ENCODE results near the gene CTBP1.
"Not testable (repeated sequence)": the region's sequence is repeated elsewhere in the genome, so short reads cannot be mapped to it uniquely, and the experiment has no call there.

Gene CTBP1

DNA sequence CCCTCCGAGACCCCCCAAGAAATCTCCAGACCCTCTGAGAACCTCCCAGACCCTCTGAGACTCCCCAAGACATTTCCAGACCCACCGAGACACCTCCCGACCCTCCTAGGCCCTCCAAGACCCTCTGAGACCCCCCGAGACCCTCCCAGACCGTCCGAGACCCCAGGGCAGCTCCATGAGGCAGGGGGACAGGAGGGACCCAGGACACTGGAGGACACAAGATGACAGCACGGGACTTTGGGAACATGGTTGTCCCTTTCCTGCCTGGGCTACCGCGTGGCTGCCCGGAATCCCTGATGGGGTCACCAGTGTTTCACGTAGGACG is 10.3 kb downstream of the CTBP1 start:
- H3K4me3 ChIP-seq (ENCODE audit: low read depth, low read length), result no peak overlapping the region
- no peak for DNase-seq (ENCODE audit: low read depth)
- TF ChIP-seq POLR2A (IDR thresholded peaks at IDR 0.05; ENCODE audit: extremely low read depth, insufficient read length) (no peak), MYC (IDR thresholded peaks at IDR 0.05; ENCODE audit: low read depth, low read length) (no peak)
- TF ChIP-seq, protein P1, sequence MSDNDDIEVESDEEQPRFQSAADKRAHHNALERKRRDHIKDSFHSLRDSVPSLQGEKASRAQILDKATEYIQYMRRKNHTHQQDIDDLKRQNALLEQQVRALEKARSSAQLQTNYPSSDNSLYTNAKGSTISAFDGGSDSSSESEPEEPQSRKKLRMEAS (IDR thresholded peaks at IDR 0.05; ENCODE audit: low read depth, low read length), result no peak
- TF ChIP-seq, protein P2, sequence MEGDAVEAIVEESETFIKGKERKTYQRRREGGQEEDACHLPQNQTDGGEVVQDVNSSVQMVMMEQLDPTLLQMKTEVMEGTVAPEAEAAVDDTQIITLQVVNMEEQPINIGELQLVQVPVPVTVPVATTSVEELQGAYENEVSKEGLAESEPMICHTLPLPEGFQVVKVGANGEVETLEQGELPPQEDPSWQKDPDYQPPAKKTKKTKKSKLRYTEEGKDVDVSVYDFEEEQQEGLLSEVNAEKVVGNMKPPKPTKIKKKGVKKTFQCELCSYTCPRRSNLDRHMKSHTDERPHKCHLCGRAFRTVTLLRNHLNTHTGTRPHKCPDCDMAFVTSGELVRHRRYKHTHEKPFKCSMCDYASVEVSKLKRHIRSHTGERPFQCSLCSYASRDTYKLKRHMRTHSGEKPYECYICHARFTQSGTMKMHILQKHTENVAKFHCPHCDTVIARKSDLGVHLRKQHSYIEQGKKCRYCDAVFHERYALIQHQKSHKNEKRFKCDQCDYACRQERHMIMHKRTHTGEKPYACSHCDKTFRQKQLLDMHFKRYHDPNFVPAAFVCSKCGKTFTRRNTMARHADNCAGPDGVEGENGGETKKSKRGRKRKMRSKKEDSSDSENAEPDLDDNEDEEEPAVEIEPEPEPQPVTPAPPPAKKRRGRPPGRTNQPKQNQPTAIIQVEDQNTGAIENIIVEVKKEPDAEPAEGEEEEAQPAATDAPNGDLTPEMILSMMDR (IDR thresholded peaks at IDR 0.05; ENCODE audit: low read depth, low read length), result no peak

DNA sequence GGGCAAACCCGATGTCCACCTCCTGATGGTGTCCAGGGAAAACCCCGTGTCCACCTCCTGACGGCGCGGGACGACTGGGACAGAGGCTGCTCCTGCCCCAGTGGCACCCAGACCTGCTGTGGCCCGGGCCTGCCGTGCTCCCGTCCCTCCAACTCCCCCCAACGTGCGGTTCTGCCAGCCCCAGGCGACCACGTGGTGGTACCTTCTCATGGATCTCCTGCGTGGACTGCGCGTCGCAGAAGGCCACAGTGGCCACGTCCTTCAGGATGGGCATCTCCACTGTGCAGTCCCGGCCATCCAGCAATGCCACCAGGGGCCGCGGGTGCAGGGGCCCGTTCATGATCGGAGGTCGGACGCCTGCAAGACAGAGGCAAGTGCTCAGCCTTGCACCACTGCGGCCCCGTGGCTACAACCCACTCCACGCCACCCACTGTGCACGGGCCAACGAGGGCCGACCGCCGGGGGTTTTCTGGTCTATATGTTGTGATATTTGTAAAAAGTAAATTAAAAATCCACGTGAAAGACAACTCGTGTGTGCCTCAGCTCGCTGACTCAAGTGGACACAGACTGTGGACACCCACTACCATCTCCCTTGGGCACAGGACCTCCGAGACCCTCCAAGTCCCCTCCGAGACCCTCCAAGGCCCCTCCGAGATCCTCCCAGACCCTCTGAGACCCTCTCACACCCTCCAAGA is 10.8 kb downstream of the CTBP1 start:
- no peak overlapping the region for H3K4me3 ChIP-seq (ENCODE audit: low read depth, low read length)
- DNase-seq (ENCODE audit: low read depth), result no peak
- TF ChIP-seq, protein P2 (IDR thresholded peaks at IDR 0.05; ENCODE audit: low read depth, low read length), result no peak
- TF ChIP-seq, protein P1 (IDR thresholded peaks at IDR 0.05; ENCODE audit: low read depth, low read length), result no peak
- TF ChIP-seq MYC (IDR thresholded peaks at IDR 0.05; ENCODE audit: low read depth, low read length) (no peak), POLR2A (IDR thresholded peaks at IDR 0.05; ENCODE audit: extremely low read depth, insufficient read length) (no peak)

DNA sequence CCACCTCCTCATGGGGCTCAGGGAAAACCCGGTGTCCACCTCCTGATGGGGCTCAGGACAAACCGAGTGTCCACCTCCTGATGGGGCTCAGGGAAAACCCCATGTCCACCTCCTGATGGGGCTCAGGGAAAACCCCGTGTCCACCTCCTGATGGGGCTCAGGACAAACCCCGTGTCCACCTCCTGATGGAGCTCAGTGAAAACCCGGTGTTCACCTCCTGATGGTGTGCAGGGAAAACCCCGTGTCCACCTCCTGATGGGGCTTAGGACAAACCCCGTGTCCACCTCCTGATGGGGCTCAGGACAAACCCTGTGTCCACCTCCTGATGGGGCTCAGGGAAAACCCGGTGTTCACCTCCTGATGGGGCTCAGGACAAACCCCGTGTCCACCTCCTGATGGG is 11.7 kb downstream of the CTBP1 start:
- H3K4me3 ChIP-seq (ENCODE audit: low read depth, low read length); DNase-seq (ENCODE audit: low read depth): not testable (repeated sequence)

DNA sequence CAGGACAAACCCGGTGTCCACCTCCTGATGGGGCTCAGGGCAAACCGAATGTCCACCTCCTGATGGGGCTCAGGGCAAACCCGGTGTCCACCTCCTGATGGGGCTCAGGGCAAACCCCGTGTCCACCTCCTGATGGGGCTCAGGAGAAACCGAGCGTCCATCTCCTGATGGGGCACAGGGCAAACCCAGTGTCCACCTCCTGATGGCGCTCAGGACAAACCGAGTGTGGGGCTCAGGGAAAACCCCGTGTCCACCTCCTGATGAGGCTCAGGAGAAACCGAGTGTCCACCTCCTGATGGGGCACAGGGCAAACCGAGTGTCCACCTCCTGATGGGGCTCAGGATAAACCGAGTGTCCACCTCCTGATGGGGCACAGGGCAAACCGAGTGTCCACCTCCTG is 12.1 kb downstream of the CTBP1 start:
- DNase-seq (ENCODE audit: low read depth); H3K4me3 ChIP-seq (ENCODE audit: low read depth, low read length): not testable (repeated sequence)

DNA sequence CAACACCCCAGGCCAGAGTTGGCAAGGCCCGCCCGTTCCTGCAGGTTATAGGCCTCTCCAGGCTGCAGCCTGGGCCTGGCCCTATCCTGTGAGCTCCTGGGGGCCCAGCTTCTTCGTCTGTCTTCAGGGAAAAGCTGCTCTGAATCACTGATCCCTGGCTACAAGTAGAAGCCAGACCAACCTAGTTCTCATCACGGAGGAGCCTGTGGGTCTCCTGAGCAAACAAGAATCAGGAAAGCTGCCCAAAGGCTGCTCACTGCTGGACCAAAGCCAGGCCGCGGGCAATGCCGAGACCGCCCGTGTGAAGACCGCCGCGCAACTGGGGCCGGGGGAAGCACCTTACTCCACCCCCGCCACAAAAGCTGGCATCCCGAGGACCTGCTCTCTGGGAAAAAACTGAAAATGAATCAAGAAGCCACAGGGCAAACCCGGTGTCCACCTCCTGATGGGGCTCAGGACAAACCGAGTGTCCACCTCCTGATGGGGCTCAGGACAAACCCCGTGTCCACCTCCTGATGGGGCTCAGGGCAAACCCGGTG is 12.8 kb downstream of the CTBP1 start:
- H3K4me3 ChIP-seq (ENCODE audit: low read depth, low read length), result no peak overlapping the region
- TF ChIP-seq MYC (IDR thresholded peaks at IDR 0.05; ENCODE audit: low read depth, low read length), result no peak
- TF ChIP-seq, protein P2 (IDR thresholded peaks at IDR 0.05; ENCODE audit: low read depth, low read length), result no peak
- DNase-seq (ENCODE audit: low read depth), result no peak

DNA sequence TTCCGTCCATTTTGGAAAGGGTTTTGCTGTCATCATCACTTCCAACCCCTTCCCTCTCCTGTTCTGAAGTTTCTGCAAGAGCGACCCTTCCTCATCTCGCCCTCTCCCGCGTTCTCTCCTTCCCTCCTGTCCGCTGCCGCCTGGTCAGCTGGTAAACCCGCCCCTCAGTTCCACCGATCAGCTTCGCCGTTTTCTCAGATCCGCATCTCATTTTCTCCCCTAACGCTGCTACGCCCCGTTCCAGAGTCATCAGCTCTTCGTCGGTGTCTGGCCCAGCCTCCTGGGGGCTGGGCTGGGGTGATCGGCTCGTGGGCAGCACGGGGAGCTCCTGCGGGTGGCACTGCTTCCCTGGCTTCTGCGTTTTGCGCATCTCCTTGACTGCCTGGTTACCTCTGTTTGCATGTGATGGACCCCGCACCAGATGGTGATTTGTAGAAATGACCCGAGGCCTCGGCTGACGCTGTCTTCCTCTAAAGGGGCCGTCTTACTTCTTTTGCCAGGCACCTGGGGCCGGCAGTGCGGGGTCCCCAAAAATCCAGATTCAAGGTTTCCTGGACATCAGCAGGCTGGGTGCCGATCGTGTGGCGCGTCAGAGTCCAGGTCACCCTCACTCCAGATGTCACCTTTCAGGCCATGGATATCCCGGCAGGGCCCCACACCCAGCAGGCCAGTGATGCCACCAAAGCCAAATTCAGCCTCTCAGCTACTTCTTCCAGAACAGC is 13.4 kb downstream of the CTBP1 start:
- DNase-seq (ENCODE audit: low read depth), result no peak
- no peak overlapping the region for H3K4me3 ChIP-seq (ENCODE audit: low read depth, low read length)
- TF ChIP-seq MYC (IDR thresholded peaks at IDR 0.05; ENCODE audit: low read depth, low read length), result no peak
- TF ChIP-seq, protein P1 (IDR thresholded peaks at IDR 0.05; ENCODE audit: low read depth, low read length), result no peak
- TF ChIP-seq, protein P2 (IDR thresholded peaks at IDR 0.05; ENCODE audit: low read depth, low read length), result no peak
- no peak for TF ChIP-seq POLR2A (IDR thresholded peaks at IDR 0.05; ENCODE audit: extremely low read depth, insufficient read length)

DNA sequence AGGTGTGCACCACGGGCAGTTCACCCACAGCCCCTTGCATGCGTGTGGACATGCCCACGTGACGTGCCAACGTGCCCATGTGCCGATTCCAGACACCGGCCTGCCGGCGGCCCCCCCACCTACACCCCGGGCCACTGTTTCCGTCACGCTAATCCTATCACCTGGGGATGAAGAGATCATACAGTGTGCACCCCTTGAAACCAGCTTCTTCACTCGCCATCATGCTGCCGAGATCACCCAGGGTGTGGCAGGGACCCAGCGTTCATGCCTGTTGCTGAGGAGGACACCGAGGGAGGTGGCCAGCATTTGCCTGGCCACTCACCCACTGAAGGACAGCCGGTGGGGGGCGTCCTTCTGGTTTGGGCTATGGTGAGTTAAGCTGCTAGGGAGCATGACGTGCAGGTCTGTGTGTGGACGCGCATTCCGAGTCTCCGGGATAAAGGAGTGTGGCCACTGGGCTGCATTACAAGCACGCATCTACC is 14.1 kb downstream of the CTBP1 start:
- TF ChIP-seq POLR2A (IDR thresholded peaks at IDR 0.05; ENCODE audit: extremely low read depth, insufficient read length) (no peak), MYC (IDR thresholded peaks at IDR 0.05; ENCODE audit: low read depth, low read length) (no peak)
- TF ChIP-seq, protein P1 (IDR thresholded peaks at IDR 0.05; ENCODE audit: low read depth, low read length), result no peak
- TF ChIP-seq, protein P2 (IDR thresholded peaks at IDR 0.05; ENCODE audit: low read depth, low read length), result no peak
- DNase-seq (ENCODE audit: low read depth), result no peak
- H3K4me3 ChIP-seq (ENCODE audit: low read depth, low read length), result no peak overlapping the region

Data from NB4 (cell line).